Measurements from ENCODE around the gene RALGPS2. TPM values are rescaled to one million over a fixed set of nuclear protein-coding genes. Genes with fewer than 3 reads are reported as not detected.

RALGPS2 gene
- total RNA-seq (2022) (13.3 and 16.0 TPM in 2 replicates), Bru-seq, nascent RNA (percentile 67 among the genes with signal in this experiment), BruChase-seq, experiment 1, labeled RNA remaining after a 6-hour chase (percentile 65 among the genes with signal in this experiment), BruChase-seq, experiment 2, labeled RNA remaining after a 2-hour chase (percentile 64 among the genes with signal in this experiment)
- long read RNA-seq, full-length matches to known transcripts, result 10 of 18 reads
- long read RNA-seq, partial matches to known transcripts, result 1 of 18 reads
- long read RNA-seq, other reads (novel, unspliced or antisense), result 7 of 18 reads

GRCh38 chr1:178724728-178725465, at the start of gene RALGPS2:
RALGPS2 (plus strand) TSS chr1:178725244; CDS start chr1:178776765, 51,521 bp downstream.
- no peaks in the 10 kb centered on the region for H3K36me3 Mint-ChIP-seq (ENCODE audit: insufficient read depth, unreplicated experiment)
- ChIA-PET CTCF (interaction anchor here (0.6 to 7.6 kb wide), 7 partner anchors 25 to 367 kb away, joined by 3 to 84 read pairs (median 3); no protein-coding TSS in a partner anchor), POLR2A (interaction anchor here (0.5 to 4.5 kb wide), 15 partner anchors 11 to 207 kb away, joined by 3 to 38 read pairs (median 3); no protein-coding TSS in a partner anchor)
- intact Hi-C loops (cut with micrococcal nuclease), result loop anchor here (1.0 kb wide), 1 partner anchor 93 kb away; no protein-coding TSS in a partner anchor
- H3K27me3 Mint-ChIP-seq (ENCODE audit: insufficient read depth, unreplicated experiment), result no peaks in the 10 kb centered on the region
- H3K4me3 Mint-ChIP-seq (ENCODE audit: unreplicated experiment), result peak within 1 kb of the TSS; percentile 79
- peak; percentile 88 for DNase-seq (ENCODE audit: unreplicated experiment)
- peaks cover 25% of the 10 kb centered on the region for H3K4me1 Mint-ChIP-seq (ENCODE audit: insufficient read depth, unreplicated experiment)
- H3K27ac Mint-ChIP-seq (ENCODE audit: low read depth, unreplicated experiment), result peak within 1 kb of the TSS; percentile 91
- BruUV-seq (replicated peaks), result no TSS peak
- TF ChIP-seq CTCF (IDR thresholded peaks at IDR 0.05; ENCODE audit: unreplicated experiment), result no peak
- H3K9me3 Mint-ChIP-seq (ENCODE audit: unreplicated experiment), result no peaks in the 10 kb centered on the region

GRCh38 chr1:178679237-178679636, 45.8 kb upstream of the RALGPS2 start:
- CTCF ChIA-PET, result interaction anchor here (0.6 to 1.0 kb wide), 3 partner anchors 21 to 386 kb away, joined by 3 to 5 read pairs (median 3); no protein-coding TSS in a partner anchor
- DNase-seq (ENCODE audit: unreplicated experiment), result no peak

GRCh38 chr1:178682429-178682828, 42.6 kb upstream of the RALGPS2 start:
- Mint-ChIP-seq H3K9me3 (ENCODE audit: unreplicated experiment) (peaks cover 6% of the 10 kb centered on the region), H3K36me3 (ENCODE audit: insufficient read depth, unreplicated experiment) (no peaks in the 10 kb centered on the region), H3K4me1 (ENCODE audit: insufficient read depth, unreplicated experiment) (peaks cover 32% of the 10 kb centered on the region), H3K27ac (ENCODE audit: low read depth, unreplicated experiment) (no peak overlapping the region), H3K4me3 (ENCODE audit: unreplicated experiment) (no peak overlapping the region), H3K27me3 (ENCODE audit: insufficient read depth, unreplicated experiment) (no peaks in the 10 kb centered on the region)
- BruUV-seq (replicated peaks), result no TSS peak
- ChIA-PET POLR2A (interaction anchor here (0.5 to 1.9 kb wide), 3 partner anchors 20 to 51 kb away, joined by 3 to 5 read pairs (median 4); no protein-coding TSS in a partner anchor), CTCF (interaction anchor here (0.7 to 1.1 kb wide), 2 partner anchors 140 to 182 kb away, joined by 3 read pairs; no protein-coding TSS in a partner anchor)
- no peak for DNase-seq (ENCODE audit: unreplicated experiment)
- intact Hi-C loops (cut with micrococcal nuclease), result no loop called here
- TF ChIP-seq CTCF (IDR thresholded peaks at IDR 0.05; ENCODE audit: unreplicated experiment), result no peak

More at GRCh38 chr1:178679237-178679636, 45.8 kb upstream of the RALGPS2 start:
- POLR2A ChIA-PET, result interaction anchor here (1.2 to 1.3 kb wide), 2 partner anchors 9 to 136 kb away, joined by 3 to 5 read pairs; no protein-coding TSS in a partner anchor
- Mint-ChIP-seq H3K27ac (ENCODE audit: low read depth, unreplicated experiment) (no peak overlapping the region), H3K4me3 (ENCODE audit: unreplicated experiment) (no peak overlapping the region), H3K9me3 (ENCODE audit: unreplicated experiment) (peaks cover 14% of the 10 kb centered on the region), H3K27me3 (ENCODE audit: insufficient read depth, unreplicated experiment) (no peaks in the 10 kb centered on the region), H3K4me1 (ENCODE audit: insufficient read depth, unreplicated experiment) (peaks cover 7% of the 10 kb centered on the region), H3K36me3 (ENCODE audit: insufficient read depth, unreplicated experiment) (no peaks in the 10 kb centered on the region)
- BruUV-seq (replicated peaks), result no TSS peak
- no peak for TF ChIP-seq CTCF (IDR thresholded peaks at IDR 0.05; ENCODE audit: unreplicated experiment)
- intact Hi-C loops (cut with micrococcal nuclease), result no loop called here

GRCh38 chr1:178682886-178683285, 42.2 kb upstream of the RALGPS2 start:
- no peak overlapping the region for H3K4me3 Mint-ChIP-seq (ENCODE audit: unreplicated experiment)
- POLR2A ChIA-PET, result interaction anchor here (0.5 to 2.7 kb wide), 6 partner anchors 15 to 51 kb away, joined by 3 to 19 read pairs (median 4); partner anchors contain the start of gene RALGPS2
- CTCF ChIA-PET, result interaction anchor here (0.6 to 1.0 kb wide), 2 partner anchors 60 to 71 kb away, joined by 3 read pairs; no protein-coding TSS in a partner anchor

More at GRCh38 chr1:178682886-178683285, 42.2 kb upstream of the RALGPS2 start:
- no peak for DNase-seq (ENCODE audit: unreplicated experiment)
- intact Hi-C loops (cut with micrococcal nuclease), result no loop called here
- no TSS peak for BruUV-seq (replicated peaks)
- H3K27me3 Mint-ChIP-seq (ENCODE audit: insufficient read depth, unreplicated experiment), result no peaks in the 10 kb centered on the region
- peaks cover 37% of the 10 kb centered on the region for H3K4me1 Mint-ChIP-seq (ENCODE audit: insufficient read depth, unreplicated experiment)
- H3K9me3 Mint-ChIP-seq (ENCODE audit: unreplicated experiment), result peaks cover 6% of the 10 kb centered on the region
- H3K36me3 Mint-ChIP-seq (ENCODE audit: insufficient read depth, unreplicated experiment), result no peaks in the 10 kb centered on the region
- no peak overlapping the region for H3K27ac Mint-ChIP-seq (ENCODE audit: low read depth, unreplicated experiment)
- TF ChIP-seq CTCF (IDR thresholded peaks at IDR 0.05; ENCODE audit: unreplicated experiment), result no peak

Data from MCF 10A (cell line).